ENCODE data around the gene SCAF8.
"Not testable (repeated sequence)": the region's sequence is repeated elsewhere in the genome, so short reads cannot be mapped to it uniquely, and the experiment has no call there.

The SCAF8 gene

GRCh38 chr6:154733183-154733625, at the start of gene SCAF8:
SCAF8 (plus strand) TSS chr6:154733416; CDS start chr6:154733901, 485 bp downstream.
- DNase-seq (ENCODE audit: low read depth in 2 of 2) = peak; percentile 62 to 76

- DNase-seq (ENCODE audit: low read depth in 2 of 2) = no peak
These were observed 49.3 kb upstream of the SCAF8 start for GRCh38 chr6:154683756-154684523.

GRCh38 chr6:154686162-154686561, 47.1 kb upstream of the SCAF8 start:
- DNase-seq (ENCODE audit: low read depth in 2 of 2) = no peak

GRCh38 chr6:154689493-154690255, 43.5 kb upstream of the SCAF8 start:
- no peak for DNase-seq (ENCODE audit: low read depth in 2 of 2)

- DNase-seq (ENCODE audit: low read depth in 2 of 2) = no peak
These were observed 42.4 kb upstream of the SCAF8 start for GRCh38 chr6:154690857-154691256.

GRCh38 chr6:154696661-154697060, 36.6 kb upstream of the SCAF8 start:
- no peak for DNase-seq (ENCODE audit: low read depth in 2 of 2)

- DNase-seq (ENCODE audit: low read depth in 2 of 2) = no peak
These were observed 30.1 kb upstream of the SCAF8 start for GRCh38 chr6:154703124-154703523.

GRCh38 chr6:154705471-154706113, 27.6 kb upstream of the SCAF8 start:
- no peak for DNase-seq (ENCODE audit: low read depth in 2 of 2)

GRCh38 chr6:154706389-154706788, 26.8 kb upstream of the SCAF8 start:
- DNase-seq (ENCODE audit: low read depth in 2 of 2) = no peak

- DNase-seq (ENCODE audit: low read depth in 2 of 2) = no peak
These were observed 23.6 kb upstream of the SCAF8 start for GRCh38 chr6:154709621-154710020.

- no peak for DNase-seq (ENCODE audit: low read depth in 2 of 2)
These were observed 22.5 kb upstream of the SCAF8 start for GRCh38 chr6:154710689-154711088.

- DNase-seq (ENCODE audit: low read depth in 2 of 2) = no peak
These were observed 17.8 kb upstream of the SCAF8 start for GRCh38 chr6:154715446-154715845.

GRCh38 chr6:154716350-154716749, 16.9 kb upstream of the SCAF8 start:
- not testable (repeated sequence) for DNase-seq (ENCODE audit: low read depth in 2 of 2)

- DNase-seq (ENCODE audit: low read depth in 2 of 2) = no peak
These were observed 13.8 kb upstream of the SCAF8 start for GRCh38 chr6:154719433-154719832.

- DNase-seq (ENCODE audit: low read depth in 2 of 2) = no peak
These were observed 13.4 kb upstream of the SCAF8 start for GRCh38 chr6:154719854-154720253.

GRCh38 chr6:154721460-154721859, 11.8 kb upstream of the SCAF8 start:
- DNase-seq (ENCODE audit: low read depth in 2 of 2) = no peak

- no peak for DNase-seq (ENCODE audit: low read depth in 2 of 2)
These were observed 6.3 kb upstream of the SCAF8 start for GRCh38 chr6:154726887-154727286.

GRCh38 chr6:154731296-154732218, 1.7 kb upstream of the SCAF8 start:
- no peak for DNase-seq (ENCODE audit: low read depth in 2 of 2)

GRCh38 chr6:154732538-154733182, 556 bp upstream of the SCAF8 start:
- DNase-seq (ENCODE audit: low read depth in 2 of 2) = no peak

- DNase-seq (ENCODE audit: low read depth in 2 of 2) = peak; percentile 80
These were observed 588 bp downstream of the SCAF8 start for GRCh38 chr6:154733626-154734382.

Measured in stimulated activated CD4-positive, alpha-beta T cell treated with anti-CD3 and anti-CD28 coated beads, Interleukin-15, amount 100 ng/mL, for 48 hours (primary cell).